ENCODE measurements around the gene CDH24.
"Not testable (repeated sequence)": the region's sequence is repeated elsewhere in the genome, so short reads cannot be mapped to it uniquely, and the experiment has no call there.

CDH24 gene

GRCh38 chr14:23015618-23016017, 41.7 kb downstream of the CDH24 start:
- no peak for DNase-seq

- DNase-seq: not testable (repeated sequence)
Measured at GRCh38 chr14:23013749-23014054, 43.6 kb downstream of the CDH24 start.

- no peak for DNase-seq
Measured at GRCh38 chr14:23013054-23013748, 44.1 kb downstream of the CDH24 start.

GRCh38 chr14:23009939-23010726, 47.2 kb downstream of the CDH24 start, which contains the start of gene C14orf93:
C14orf93 (minus strand) TSS chr14:23010143; CDS start chr14:22999023, 11,120 bp downstream.
- DNase-seq: peak; percentile 73

GRCh38 chr14:23009483-23009938, 47.8 kb downstream of the CDH24 start:
- DNase-seq: no peak

- DNase-seq: no peak
Measured at GRCh38 chr14:23008831-23009230, 48.5 kb downstream of the CDH24 start.

- peak; percentile 97 for DNase-seq
Measured at GRCh38 chr14:23006544-23007419, 50.5 kb downstream of the CDH24 start.

GRCh38 chr14:23006188-23006534, 51.2 kb downstream of the CDH24 start:
- DNase-seq: no peak

GRCh38 chr14:23005451-23006187, 51.7 kb downstream of the CDH24 start:
- DNase-seq: no peak

GRCh38 chr14:23004274-23004673, 53.0 kb downstream of the CDH24 start:
- DNase-seq: not testable (repeated sequence)

- no peak for DNase-seq
Measured at GRCh38 chr14:23002592-23002991, 54.7 kb downstream of the CDH24 start.

- no peak for DNase-seq
Measured at GRCh38 chr14:23000860-23001259, 56.5 kb downstream of the CDH24 start.

GRCh38 chr14:22998329-22999012, 58.8 kb downstream of the CDH24 start:
- DNase-seq: no peak

- no peak for DNase-seq
Measured at GRCh38 chr14:22997676-22998323, 59.5 kb downstream of the CDH24 start.

All from NCI-H146 (cell line).